AG09319 (cell line): ENCODE results near the gene GATD1.
A peak's percentile ranks its signal among the peaks of the same experiment; 100 is the strongest.

Experiments used
- DNase-seq: peaks from one replicate; pipeline ENCODE4 v3.0.0-alpha.2; 2010; ENCODE audit warnings: low read depth; ENCODE audit errors: extremely low read depth
- CTCF ChIP-seq: IDR thresholded peaks from 2 replicates; pipeline ENCODE4 v1.5.1; 2011; ENCODE audit warnings: low read depth, mild to moderate bottlenecking, inconsistent platforms, low read length, moderate library complexity

The GATD1 gene

DNA sequence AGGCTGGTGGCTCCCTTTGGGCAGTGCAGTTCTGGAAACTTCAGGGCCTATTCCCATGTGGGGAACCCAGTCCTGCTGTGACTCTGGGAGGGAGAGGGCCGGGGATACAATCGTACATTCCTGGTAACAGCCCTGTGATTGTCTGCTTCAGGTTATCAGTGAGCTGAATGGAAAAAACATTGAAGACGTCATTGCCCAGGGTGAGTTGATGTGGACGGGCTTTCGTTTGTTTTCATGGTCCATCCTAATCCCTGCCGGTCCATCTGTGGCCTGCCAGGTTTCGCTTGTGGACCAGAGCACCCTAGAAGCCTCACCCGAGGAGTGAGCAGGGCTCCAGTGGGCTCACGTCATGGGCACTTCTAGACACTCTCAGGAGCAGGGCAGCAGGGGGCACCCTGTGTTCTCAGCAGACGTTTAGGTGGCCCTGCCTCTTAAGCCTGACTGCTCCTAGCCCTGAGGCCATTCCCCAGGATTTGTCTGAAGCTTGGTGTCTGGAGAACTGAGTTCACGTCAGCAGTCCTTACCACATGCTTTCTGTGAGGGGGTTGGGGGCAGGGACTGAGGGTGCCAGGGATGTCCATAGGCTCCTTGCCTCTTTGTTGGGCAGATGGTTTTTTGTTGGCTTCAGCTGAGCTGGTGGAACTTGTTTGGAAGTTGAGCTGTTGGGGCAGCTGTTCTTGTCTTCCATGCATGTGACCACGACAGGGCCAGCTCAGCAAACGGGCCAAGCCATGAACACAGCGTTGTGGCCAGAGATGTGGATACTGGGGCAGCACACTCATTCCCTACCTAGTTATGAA is 34.4 kb upstream of the GATD1 start:
- no peak for DNase-seq
- peak; percentile 4 for TF ChIP-seq CTCF

DNA sequence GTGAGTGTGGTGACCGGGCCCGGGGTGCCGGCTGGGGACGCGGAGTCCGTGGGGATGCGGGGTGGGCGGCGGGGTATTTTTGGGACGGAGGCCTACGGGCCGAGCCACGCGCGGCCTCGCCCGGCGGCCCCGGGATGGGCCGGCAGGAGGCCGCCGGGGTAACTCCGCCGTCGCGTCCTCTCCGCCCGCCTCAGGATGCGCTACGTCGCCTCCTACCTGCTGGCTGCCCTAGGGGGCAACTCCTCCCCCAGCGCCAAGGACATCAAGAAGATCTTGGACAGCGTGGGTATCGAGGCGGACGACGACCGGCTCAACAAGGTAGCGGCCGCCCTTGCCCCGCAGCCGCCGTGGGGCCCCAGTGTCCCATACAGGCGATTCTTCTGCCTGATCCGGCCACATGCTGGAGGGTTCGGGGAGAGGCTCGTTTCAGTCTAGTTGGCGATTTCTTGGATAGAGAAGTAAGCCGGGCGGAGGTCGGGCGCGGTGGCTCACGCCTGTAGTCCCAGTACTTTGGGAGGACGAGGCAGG is 32.8 kb upstream of the GATD1 start:
- TF ChIP-seq CTCF = no peak
- DNase-seq = no peak

DNA sequence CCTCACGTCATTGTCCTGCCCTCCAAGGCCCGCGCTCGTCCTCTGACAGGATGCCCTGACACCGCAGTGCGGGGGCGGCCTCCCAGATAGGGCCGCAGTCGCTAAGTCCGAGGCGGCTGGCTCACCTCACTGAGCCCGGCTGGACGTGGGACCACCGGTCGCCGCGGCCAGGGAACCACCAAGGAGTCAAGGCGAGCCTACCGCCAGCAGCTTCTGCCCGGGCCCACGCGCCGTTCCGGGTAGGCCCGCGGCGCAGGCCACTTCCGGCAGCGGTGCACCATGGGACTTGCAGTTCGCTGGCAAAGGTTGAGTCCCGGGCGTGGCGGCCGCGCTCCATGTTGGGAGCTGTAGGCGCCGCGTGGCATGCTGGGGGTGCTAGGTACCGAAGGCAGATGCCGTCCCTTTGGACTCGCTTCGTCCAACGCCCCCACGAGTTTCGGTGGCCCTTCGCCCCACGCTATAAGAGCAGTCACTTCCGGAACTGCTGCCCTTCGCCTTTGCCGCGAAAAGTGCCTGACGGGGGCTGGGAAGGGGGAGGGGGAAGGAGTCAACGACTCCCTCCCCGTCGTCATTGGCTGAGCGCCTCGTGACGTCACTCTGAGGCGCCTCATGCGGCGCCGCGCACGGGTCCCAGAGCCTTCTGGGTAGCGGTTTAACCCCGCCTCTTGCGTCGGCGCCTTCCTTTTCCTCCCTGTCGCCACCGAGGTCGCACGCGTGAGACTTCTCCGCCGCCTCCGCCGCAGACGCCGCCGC is 32.2 kb upstream of the GATD1 start, which contains the start of gene RPLP2:
TSS of gene RPLP2 (plus strand) at position 681 of the 753 bp plus-strand sequence. CDS start 268 bp downstream, outside the sequence.
- TF ChIP-seq CTCF = no peak
- DNase-seq = peak; percentile 94

DNA sequence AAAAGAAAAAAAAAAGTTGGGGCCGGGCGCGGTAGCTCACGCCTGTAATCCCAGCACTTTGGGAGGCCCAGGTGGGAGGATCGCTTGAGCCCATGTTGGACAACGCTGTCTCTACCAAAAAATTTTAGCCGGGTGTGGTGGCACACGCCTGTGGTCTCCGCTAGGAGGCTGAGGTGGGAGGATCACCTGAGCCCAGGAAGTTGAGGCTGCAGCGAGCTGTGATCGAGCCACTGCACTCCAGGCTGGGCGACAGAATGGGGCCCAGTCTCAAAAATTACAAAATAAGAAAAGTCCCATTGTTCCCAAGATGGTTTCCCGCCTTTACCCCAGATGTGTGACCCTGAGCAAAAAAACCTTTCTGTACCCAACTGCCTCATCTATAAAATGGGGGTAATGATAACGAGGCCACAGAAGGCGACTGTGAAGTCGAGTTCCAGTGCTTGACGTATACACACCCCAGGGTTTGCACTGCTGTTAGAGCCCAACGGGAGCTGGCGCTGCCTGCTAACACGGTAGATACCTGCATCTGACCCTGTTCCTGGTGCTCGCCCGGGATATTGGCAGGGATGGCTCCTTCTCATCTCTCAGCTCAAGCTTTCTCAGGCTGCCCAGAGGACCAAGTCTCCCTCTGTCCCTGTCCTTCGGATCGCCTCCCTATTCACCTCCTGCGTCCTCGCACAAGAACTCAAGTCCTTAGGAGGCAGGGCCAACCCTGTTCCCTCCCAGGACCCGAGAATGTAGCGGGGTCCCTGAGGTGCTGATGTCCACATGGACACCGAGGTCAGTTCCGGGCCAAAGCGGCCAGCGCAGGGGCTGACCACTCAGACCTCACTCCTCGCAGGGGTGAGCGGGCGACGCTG is 31.4 kb upstream of the GATD1 start:
- DNase-seq = no peak
- TF ChIP-seq CTCF = no peak

GRCh38 chr11:804599-804964 is 27.3 kb upstream of the GATD1 start:
- no peak for DNase-seq
- TF ChIP-seq CTCF = no peak

DNA sequence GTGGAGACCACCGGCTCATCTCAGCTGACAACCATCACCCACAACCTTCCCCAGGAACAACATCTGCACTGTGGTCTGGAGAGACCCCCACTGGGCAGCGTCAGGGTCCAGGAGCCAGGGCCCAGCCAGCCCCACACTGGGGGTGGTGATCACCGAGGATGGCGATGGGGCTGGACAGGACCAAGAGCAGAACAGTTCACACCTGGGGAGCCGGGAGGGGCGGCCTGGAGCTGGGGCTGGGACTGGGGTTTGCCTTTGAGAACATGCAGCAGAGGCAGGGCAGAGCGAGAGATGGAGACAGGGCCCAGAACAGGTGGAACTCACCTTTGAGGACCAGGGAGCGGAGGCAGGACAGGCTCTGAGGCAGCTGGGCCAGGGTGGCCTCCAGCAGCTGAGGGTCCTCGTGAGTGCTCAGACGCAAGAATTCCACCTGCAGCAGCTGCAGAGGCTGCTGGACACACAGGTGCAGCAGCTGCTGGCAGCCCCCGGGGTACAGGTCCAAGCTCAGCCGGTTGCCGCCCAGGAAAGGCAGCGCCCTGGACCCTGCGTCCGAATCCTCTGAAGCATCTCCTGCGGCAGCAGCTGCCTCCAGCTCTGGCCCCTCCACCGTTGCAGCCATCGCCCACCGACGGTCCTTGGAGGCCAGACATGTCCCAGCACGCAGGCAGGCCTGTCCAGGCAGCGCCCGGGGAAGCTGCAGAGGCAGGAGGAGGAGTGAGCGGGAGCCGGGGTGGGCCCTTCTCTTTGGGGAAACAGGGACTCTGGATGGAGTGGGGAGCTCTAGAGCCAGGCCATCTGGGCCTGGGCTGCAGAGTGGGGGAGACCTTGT is 26.7 kb upstream of the GATD1 start:
- no peak for DNase-seq

More for the DNA sequence above, 26.7 kb upstream of the GATD1 start:
- no peak for TF ChIP-seq CTCF
